Glomerular visceral epithelial cell (primary cell): ENCODE results near the gene CDIPT.
"Not testable (repeated sequence)": the region's sequence is repeated elsewhere in the genome, so short reads cannot be mapped to it uniquely, and the experiment has no call there.

Experiments used
- DNase-seq: peaks from one replicate; pipeline ENCODE4 v3.0.0-alpha.2; 2016; ENCODE audit errors: extremely low spot score

CDIPT gene

DNA sequence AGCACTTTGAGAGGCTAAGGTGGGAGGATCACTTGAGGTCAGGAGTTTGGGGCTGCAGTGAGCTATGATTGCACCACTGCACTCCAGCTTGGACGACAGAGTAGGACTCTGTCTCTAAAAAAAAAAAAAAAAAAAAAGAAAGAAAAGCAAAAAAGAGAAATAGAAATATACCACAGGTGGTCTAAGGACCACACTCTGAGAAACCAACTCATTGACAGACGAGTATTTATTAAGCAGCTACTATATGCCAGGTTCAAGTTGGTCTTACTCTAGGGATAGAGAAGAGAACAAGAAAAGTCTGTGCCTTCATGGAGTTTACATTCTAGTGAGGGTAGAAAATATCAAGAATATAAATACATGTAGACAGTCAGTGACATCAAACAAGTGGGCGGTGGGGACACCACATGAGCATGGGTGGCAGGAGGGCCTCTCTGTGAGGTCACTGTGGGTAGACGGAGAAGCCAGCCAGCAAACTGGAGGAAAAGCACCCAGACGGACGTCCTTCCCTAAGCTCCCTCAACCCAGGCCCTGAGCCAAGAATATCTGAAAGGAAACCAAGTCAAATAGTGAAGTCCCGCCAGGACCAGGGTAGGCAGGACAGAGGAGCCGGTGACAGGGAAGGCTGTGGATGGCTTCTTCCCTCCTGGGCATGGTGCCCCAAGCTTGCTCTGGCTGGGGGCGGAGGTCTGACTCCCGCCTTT is 4.7 kb downstream of the CDIPT start:
- DNase-seq, result no peak

- peak; percentile 63 for DNase-seq
Measured at GRCh38 chr16:29857133-29857760, 5.8 kb downstream of the CDIPT start.

DNA sequence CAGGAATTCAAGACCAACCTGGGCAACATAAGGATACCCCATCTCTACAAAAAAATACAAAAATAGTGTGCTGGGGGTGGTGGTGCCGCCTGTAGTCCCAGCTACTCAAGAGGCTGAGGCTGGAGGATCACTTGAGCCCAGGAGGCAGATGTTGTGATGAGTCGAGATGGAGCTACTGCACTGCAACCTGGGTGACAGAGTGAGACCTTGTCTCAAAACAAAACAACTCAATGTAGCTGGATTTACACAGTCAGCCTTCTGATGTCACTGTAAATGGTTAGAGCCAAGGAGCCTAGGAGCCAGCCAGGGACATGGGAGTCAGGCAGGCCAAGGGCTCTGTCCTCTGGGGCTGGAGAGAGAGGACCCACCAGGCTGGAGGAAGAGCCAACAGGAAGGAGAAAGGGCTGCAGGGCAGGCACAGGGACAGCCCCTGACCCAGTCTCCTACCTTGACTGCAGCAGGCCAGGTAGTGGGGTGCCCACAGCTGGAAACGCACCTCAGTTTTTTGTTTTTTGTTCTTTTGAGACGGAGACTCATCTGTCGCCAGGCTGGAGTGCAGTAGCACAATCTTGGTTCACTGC is 8.4 kb downstream of the CDIPT start:
- DNase-seq, result no peak

GRCh38 chr16:29852654-29853053 is 10.4 kb downstream of the CDIPT start:
- DNase-seq, result no peak

- no peak for DNase-seq
Measured at GRCh38 chr16:29850998-29851397, 12.0 kb downstream of the CDIPT start.

DNA sequence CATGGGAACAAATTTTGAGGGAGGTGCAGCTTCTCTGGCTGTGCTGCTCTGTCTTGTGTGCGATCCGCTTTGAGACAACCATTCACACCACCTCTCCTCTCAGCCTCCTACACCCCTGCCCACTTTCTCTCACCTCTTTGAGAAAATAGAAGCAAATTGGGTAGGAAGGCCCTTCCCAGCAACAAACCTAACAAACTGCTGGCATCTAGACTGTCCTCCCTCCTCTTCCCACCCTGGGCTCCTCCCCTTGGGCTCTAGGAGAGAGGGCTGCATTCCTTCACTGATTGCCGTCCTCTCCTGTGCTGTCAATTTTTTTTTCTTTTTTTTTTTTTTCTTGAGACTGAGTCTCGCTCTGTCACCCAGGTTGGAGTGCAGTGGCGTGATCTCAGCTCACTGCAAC is 13.5 kb downstream of the CDIPT start:
- DNase-seq, result no peak

DNA sequence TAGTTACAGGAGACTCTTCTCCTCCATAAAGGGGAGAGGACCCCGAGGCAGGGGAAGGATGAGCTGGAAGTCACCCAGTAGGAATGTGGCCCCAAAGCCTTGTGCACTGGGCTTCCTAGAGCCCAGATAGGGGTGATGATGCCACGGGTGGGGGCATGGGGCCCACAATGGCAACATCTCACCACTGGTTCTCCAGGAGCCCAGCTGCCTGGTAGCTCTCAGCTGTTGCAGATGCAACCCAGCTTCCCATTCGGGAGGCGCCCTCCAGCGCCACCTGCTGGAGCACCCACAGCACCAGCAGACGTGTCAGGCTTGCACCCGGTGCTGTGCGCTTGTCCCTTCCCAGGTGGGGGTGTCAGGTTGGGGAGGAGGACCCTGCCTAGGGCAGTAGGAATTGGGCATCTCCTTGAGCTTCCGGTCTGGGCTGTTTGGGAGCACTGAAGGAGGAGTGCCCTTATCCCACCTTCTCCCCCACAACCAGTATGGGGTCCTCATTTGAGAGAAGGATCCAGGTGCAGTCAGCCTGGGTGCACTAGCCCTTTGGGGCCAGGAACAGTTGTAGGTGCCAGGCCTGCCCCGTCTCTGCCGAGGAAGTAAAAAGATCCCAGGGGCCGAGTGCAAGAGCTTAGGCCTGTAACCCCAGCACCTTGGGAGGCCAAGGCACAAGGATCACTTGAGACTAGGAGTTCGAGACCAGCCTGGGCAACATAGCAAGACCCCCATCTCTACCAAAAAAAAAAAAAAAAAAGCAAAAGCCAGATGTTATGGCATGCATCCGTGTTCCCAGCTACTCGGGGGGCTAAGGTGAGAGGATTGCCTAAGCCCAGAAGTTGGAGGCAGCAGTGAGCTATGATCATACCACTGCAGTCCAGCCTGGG is 14.4 kb downstream of the CDIPT start:
- peak; percentile 60 for DNase-seq

DNA sequence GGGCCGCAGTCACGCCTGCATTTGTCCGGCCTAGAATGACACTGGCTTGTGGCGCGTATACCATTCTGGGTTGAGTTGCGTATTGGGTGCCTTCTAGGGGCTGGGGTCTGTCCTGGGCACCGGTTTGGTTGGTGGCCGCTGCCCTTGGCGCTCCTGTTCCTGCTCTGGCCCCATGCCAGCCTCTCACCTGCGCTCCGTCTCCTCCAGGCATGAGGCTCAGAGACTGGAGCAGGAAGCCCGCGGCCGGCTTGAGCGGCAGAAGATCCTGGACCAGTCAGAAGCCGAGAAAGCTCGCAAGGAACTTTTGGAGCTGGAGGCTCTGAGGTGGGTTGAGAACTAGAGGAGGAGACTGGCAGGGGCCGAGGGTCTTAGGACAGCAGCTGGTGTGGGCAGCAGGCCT is 17.4 kb downstream of the CDIPT start:
- no peak for DNase-seq

GRCh38 chr16:29844575-29845331 is 18.3 kb downstream of the CDIPT start:
- DNase-seq, result no peak

GRCh38 chr16:29843931-29844330 is 19.1 kb downstream of the CDIPT start:
- DNase-seq, result no peak

- DNase-seq, result no peak
Measured at GRCh38 chr16:29842732-29843346, 20.2 kb downstream of the CDIPT start.

DNA sequence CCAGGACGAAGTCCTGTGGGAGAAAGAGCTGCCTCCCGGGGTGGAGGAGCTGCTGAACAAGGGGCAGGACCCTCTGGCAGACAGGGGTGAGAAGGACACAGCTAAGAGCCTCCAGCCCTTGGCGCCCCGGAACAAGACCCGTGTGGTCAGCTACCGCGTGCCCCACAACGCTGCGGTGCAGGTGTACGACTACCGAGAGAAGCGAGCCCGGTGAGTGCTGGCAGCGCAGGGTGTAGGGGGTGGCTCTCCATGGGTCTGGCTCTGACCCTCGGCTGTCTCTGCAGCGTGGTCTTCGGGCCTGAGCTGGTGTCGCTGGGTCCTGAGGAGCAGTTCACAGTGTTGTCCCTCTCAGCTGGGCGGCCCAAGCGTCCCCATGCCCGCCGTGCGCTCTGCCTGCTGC is 21.4 kb downstream of the CDIPT start:
- no peak for DNase-seq

GRCh38 chr16:29840240-29840639 is 22.8 kb downstream of the CDIPT start:
- no peak for DNase-seq

- no peak for DNase-seq
Measured at GRCh38 chr16:29839822-29840221, 23.2 kb downstream of the CDIPT start.

DNA sequence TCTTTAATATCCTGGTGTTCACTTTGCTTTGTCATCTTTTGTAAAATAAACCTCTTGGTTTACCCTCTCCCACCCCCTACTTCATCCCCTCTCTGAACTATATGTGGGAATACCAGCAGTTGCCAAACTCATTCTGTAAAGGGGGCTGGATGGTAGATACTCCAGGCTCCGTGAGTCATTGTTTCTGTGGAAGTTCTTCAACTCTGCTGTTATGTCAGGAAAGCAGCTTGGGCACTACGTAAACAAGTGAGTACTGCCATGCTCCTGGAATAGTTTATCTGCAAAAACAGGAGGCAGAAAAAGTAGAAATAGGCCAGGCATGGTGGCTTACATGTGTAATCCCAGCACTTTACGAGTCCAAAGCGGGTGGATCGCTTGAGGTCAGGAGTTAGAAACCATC is 25.2 kb downstream of the CDIPT start:
- no peak for DNase-seq

GRCh38 chr16:29836623-29837022 is 26.4 kb downstream of the CDIPT start:
- DNase-seq, result no peak

DNA sequence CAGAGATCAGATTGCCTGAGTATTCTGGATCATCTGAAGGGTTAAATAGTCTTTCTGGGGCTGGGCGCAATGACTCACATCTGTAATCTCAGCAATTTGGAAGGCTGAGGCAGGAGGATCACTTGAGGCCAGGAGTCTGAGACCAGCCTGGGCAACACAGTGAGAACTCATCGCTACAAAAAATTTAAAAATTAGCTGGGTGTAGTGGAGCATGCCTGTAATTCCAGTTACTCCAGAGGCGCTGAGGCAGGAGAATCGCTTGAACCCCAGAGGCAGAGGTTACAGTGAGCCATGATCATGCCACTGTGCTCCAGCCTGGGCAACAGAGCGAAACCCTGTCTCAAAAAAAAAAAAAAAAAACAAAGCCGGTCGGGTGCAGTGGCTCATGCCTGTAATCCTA is 27.1 kb downstream of the CDIPT start:
- DNase-seq, result no peak

DNA sequence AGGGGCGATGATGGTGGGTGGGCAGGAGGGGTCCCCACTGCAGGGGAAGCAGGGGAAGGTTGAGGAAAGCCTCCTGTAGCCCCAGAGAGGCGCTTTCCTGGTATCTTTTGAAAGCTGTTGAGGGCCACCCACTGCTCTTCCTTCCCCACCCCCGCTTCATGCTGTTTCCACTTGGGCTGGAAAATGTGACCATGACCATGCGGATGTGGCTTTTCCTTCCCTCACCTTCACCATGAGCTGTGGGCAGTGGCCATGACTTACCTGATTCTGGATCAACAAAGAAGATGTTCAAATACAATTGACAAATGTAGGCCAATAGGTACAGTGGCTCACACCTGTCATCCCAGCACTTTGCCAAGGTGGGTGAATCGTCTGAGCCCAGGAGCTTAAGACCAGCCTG is 28.9 kb downstream of the CDIPT start:
- DNase-seq, result no peak

DNA sequence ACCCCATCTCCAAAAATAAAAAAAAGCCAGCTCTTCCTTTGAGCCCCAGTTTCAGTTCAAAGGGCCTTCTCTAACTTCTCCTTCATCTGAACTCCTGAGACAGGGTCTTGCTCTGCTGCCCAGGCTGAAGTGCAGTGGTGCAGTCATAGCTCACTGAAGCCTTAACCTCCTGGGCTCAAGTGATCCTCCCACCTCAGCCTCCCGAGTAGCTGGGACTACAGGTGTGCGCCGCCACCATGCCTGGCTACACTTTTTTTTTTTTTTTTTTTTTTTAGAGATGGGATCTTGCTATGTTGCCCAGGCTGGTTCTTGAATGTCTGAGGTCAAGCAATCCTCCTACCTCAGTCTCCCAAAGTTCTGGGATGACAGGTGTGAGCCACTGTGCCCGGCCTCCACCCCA is 29.8 kb downstream of the CDIPT start:
- not testable (repeated sequence) for DNase-seq

DNA sequence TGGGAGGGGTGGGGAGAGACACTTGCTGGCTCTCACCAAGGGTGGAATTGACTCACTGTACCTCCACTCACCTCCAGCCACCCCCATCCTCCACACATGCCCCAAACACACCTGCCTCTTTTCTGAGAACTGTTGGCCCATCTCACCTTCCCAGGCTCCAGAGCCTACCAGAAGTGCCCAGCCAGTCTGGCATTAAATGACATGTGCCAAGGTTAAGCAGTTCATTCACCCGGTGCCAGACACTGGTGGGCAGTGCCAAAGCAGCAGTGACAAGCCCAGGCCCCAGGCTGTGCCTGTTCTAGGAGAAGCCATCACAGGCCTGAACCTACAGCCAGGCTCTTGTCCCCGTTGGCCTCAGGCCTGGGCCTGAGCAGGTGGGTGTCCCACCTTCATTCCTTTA is 31.5 kb downstream of the CDIPT start:
- no peak for DNase-seq

DNA sequence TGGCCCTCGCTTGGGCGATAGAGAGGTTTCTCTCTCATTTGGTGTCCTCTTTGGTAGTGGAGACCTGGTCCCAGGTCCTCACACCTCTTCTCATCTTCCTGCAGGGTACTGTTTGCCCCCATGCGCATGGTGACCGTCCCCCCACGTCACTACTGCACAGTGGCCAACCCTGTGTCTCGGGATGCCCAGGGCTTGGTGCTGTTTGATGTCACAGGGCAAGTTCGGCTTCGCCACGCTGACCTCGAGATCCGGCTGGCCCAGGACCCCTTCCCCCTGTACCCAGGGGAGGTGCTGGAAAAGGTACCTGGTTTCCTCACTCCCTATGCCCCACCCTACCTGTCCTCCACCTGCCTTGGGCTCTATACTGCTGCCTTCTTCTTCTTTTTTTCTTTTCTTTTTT is 32.3 kb downstream of the CDIPT start:
- no peak for DNase-seq
